Measurements from ENCODE around the gene MPZ.
"Not testable (repeated sequence)": the region's sequence is repeated elsewhere in the genome, so short reads cannot be mapped to it uniquely, and the experiment has no call there.

MPZ gene

DNA sequence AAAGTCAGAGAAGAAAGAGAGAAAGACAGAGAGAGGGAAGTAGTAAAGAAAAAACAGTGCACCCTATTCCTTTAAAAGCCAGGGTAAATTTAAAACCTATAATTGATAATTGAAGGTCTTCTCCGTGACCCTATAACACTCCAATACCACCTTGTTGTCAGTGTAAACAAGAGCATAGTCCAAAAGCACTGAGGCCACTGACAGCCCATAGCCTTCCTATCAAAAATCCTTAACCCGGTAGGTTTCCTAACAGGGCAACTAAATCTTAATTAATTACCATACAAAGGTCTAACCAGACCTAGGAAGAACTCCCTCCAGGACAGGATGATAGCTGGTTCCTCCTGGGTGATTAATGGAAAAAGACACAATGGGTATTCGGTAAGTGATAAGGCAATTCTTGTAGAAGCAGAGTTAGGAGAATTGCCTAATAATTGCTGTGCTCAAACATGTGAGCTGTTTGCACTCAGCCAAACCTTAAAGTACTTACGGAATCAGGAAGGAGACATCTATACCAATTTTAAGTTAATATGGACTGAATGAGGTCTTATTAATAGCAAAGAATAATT is 53.7 kb downstream of the MPZ start:
- FAIRE-seq; DNase-seq (ENCODE audit: low spot score): not testable (repeated sequence)

DNA sequence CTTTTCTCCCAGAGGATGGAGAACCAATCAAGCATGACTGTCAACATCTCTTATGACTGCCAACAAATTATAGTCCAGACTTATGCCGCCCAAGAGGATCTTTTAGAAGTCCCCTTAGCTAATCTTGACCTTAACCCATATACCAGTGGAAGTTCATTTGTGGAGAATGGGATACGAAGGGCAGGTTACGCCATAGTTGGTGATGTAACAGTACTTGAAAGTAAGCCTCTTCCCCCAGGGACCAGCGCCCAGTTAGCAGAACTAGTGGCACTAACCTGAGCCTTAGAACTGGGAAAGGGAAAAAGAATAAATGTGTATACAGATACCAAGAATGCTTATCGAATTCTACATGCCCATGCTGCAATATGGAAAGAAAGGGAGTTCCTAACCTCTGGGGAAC is 54.5 kb downstream of the MPZ start:
- not testable (repeated sequence) for DNase-seq (ENCODE audit: low spot score); FAIRE-seq

Measured in urothelium cell line (cell line).